Sciatic nerve (tissue), 2 donors: ENCODE results near the gene PFN1. TPM values are rescaled to one million over a fixed set of nuclear protein-coding genes. Genes with fewer than 3 reads are reported as not detected.
A peak's percentile ranks its signal among the peaks of the same experiment; 100 is the strongest.

Experiments used
- ATAC-seq: fragments of 200-7000 bp; cut with Tn5 transposase; one replicate; pipeline ENCODE4 v1.9.1; 2020; ENCODE audit warnings: mild to moderate bottlenecking, moderate library complexity
- DNase-seq: peaks from one replicate; pipeline ENCODE4 v3.0.0-alpha.2; 2020; ENCODE audit warnings: low spot score
- intact Hi-C: fragments of 100-400 bp; cut with DNase I; formaldehyde crosslinking; loops from one replicate; pipeline ENCODE4 v1.14.2; 2022
- total RNA-seq: library from RNA; stranded (reverse); fragmentation: NEBNext Ultra II Directional; extraction: Animal tissue kit (Norgen Biotek cat#: 25700); gene quantifications from one replicate; pipeline ENCODE4 v1.2.1, GENCODE V29; 2021
- donor health status: DM: no; HTN: no; CAD: no.
- donor health status: DM: no; HTN: no; CAD: no.

PFN1 gene
- total RNA-seq, 1 donor from 2014 or later = 234 TPM

DNA sequence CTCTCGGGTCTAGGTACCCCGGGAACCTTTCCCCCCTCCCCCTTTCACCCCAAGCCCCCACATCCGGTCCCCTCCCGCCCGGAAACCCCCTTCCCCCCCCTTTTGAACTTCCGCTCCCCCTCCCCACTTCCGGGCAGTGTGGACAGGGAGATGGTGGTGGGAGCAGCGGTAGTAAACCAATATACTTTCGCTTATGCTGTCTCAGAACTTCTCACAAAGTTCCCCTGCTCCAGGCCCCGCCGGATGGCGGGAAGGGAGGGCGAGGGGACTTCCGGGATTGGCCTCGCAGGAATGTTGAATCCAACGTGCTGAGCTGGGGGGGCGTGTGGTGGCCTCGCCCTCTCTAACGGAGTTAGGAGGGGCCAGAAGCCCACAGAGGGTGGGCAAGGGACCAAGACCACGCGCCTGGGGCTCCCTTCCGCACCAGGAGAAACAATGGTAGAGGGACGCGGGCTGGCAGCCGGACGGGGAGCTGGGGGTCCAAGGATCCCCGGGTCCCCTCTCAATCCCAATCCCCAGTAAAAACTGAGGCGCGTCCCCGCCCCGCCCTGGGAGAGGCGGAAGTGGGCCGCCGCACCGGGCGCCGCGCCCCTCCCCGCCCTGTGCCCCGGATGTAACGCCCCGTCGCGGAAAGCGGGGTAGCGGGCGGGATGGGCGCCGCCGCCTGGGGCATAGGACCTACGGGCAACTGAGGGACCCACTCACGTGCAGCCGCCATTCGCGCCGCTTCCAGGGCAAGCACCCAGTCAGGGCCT is 742 bp downstream of the PFN1 start:
- intact Hi-C loops = no loop called here
- ATAC-seq = peak; percentile 27
- peak; percentile 77 for DNase-seq

- intact Hi-C loops = no loop called here
- no peak for DNase-seq
- no peak for ATAC-seq
Measured at GRCh38 chr17:4947010-4947410, 1.3 kb downstream of the PFN1 start.

GRCh38 chr17:4946312-4946976 is 1.9 kb downstream of the PFN1 start:
- ATAC-seq (no peak), DNase-seq (no peak)
- intact Hi-C loops = no loop called here

DNA sequence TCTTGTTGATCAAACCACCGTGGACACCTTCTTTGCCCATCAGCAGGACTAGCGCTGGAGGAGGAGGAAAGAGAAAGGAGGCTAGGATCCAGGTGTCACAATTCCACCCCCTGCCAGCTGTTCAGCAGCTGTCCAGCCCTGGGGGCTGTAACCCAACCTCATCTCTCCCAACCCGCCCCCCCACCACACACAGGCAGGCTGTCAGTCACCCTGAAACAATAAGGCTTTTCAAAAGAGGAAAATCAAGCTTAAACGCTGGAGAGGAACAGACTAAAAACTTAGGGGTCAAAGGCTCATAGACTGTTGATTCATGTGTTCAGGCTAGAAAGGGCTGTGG is 2.4 kb downstream of the PFN1 start:
- intact Hi-C loops = no loop called here
- DNase-seq (no peak), ATAC-seq (no peak)

DNA sequence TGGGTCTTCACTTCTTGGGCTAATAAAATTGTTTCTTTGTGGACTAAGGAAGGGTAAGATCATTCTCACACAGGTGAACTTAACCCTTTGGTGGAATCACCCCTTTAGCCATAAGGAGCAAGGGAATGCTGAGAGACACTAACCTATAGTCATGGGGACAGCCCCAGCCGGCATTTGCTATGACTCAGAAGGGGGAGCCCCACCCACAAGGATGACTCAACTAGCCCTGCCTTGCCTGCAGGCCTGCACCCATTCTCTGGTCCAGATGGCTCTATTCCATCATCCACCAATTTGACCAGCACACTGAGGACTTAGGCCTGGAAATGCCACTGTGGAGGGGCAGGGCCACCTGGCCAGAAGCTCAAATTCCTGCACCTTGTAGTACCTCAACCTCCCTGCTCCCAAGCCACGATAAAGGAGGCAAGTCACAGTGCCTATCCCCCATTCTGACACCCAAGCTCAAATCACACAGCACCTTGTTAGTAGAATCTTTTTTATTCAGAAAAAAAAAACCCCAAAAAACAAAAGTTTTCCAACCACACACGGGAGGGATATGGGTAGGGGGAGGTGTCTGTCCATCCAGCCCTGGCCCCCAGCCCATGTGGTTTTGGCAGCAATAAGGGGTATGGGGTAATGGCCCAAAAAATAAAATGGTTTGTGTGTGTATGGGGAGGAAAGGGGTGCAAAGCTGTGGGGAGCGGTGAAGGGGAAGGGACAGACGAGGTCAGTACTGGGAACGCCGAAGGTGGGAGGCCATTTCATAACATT is 3.0 kb downstream of the PFN1 start:
- DNase-seq (peak; percentile 84), ATAC-seq (no peak)
- intact Hi-C loops = no loop called here

- DNase-seq (no peak), ATAC-seq (no peak)
- intact Hi-C loops = no loop called here
Measured at GRCh38 chr17:4944554-4945175, 3.7 kb downstream of the PFN1 start.

- intact Hi-C loops = no loop called here
- no peak for DNase-seq
- ATAC-seq = no peak
Measured at GRCh38 chr17:4944163-4944553, 4.2 kb downstream of the PFN1 start.

DNA sequence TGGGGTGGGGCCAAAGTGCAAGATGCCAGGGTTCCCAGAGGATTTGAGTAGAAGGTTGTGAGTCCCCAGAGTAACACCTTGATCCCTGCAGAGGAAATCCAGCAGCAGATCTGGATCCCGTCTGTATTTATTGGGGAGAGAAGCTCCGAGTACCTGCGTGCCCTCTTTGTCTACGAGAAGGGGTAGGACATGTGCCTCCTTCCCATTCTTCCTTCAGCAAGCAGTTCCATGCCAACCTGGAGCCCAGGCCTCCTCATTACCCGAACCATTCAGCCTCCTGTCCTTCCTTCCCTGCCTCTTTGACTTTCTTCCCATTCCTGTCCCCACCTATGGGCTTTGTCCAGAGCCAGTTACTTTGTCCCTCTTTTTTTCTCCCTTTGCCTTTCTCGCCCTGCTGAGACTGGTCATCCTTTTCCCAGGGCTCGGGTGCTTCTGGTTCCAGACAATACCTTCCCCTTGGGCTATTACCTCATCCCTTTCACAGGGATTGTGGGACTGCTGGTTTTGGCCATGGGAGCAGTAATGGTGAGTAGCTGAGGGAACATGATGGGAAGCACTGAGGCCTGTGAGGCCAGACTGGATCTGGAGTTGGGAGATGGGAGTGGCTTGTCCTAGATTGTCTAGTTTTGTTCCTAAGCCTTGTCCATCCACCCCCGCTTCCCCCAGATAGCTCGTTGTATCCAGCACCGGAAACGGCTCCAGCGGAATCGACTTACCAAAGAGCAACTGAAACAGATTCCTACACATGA is 5.4 kb downstream of the PFN1 start:
- ATAC-seq = no peak
- DNase-seq = no peak
- intact Hi-C loops = no loop called here

DNA sequence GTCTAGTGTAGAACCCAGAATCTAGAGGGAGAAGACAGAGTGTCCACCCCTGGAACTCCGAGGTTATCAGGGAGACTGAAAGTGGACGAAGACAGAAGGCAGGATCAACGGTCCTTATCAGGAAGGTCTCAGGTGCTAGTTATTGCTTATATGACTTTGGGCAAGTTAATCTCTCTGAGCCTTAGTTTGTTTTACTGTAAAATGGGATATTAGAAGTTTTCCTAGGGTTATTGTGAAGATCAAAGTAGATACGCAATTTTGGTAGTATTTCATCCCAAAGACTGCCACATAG is 7.1 kb downstream of the PFN1 start:
- ATAC-seq (no peak), DNase-seq (no peak)
- intact Hi-C loops = no loop called here

- ATAC-seq = peak; percentile 87
- DNase-seq = peak; percentile 86
- intact Hi-C loops = no loop called here
Measured at GRCh38 chr17:4940555-4941318, 7.6 kb downstream of the PFN1 start.

DNA sequence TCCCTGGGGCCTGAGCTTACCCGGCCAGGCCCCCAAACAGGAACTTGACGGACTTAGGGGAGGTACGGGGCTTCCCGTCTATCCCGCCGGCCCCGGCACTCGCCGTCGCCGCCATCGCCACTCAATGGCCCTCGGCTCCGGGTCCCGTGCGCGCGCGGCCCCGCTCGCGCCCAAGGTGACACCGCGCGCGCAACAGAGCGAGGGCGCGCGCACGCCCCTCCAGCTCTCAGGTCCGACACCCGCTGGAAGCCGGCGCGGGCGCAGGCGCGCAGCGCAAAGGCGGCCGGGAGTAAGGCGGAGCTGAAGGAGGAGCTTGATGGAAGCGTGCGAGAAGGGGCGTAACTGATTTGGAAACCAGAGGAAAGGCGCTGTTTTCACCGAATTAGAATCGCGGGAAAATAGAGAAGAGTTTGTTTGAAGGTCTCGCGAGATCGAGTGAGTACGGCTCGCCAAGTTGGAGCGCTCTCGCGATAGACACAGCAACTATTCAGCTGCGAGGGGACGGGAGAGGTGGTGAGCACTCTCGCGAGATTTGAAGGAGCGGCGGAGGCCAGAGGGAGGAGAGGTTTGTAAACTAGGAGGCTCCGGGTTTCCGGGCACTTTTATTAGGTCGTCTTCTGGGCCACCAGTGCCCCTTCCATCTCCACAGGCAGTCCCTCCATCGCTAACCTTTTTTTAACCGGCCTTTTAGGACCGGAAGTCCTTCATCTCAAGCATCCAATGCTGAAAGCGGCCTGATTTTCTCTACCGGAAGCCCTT is 8.4 kb downstream of the PFN1 start, which contains the start of the genes RNF167 and SLC25A11:
RNF167 (plus strand) TSS at position 473 of the 759 bp plus-strand sequence. CDS start 642 bp downstream, outside the sequence.
SLC25A11 (minus strand) TSS at position 251 of the 759 bp plus-strand sequence; CDS start at position 115, 136 bp downstream.
- ATAC-seq = peak; percentile 96
- peak; percentile 96 for DNase-seq
- intact Hi-C loops = no loop called here

- ATAC-seq = no peak
- no peak for DNase-seq
- intact Hi-C loops = no loop called here
Measured at GRCh38 chr17:4939546-4939795, 8.9 kb downstream of the PFN1 start.

- no peak for ATAC-seq
- intact Hi-C loops = no loop called here
- DNase-seq = no peak
Measured at GRCh38 chr17:4938688-4939545, 9.4 kb downstream of the PFN1 start.

GRCh38 chr17:4938069-4938491 is 10.2 kb downstream of the PFN1 start:
- no peak for DNase-seq
- ATAC-seq = no peak
- intact Hi-C loops = no loop called here

DNA sequence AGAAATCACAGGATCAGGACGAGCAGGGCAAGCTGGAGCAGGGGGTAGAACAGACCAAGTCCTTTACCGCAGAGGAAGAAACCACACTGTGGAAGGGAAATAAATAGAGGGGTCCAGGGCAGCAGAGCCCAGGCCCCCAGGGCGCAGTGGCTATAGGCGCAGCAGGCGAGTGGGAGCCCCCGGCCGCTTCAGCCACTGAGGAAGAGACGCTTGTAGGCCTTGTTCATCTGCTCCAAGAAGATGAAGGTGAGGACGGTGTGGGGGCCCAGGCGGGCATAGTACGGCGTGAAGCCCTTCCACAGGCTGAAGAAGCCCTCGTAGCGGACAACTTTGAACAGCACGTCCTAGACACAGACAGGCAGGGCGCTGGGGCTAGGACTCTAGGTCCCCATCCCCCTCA is 10.8 kb downstream of the PFN1 start:
- DNase-seq = no peak
- intact Hi-C loops = no loop called here
- ATAC-seq = no peak

DNA sequence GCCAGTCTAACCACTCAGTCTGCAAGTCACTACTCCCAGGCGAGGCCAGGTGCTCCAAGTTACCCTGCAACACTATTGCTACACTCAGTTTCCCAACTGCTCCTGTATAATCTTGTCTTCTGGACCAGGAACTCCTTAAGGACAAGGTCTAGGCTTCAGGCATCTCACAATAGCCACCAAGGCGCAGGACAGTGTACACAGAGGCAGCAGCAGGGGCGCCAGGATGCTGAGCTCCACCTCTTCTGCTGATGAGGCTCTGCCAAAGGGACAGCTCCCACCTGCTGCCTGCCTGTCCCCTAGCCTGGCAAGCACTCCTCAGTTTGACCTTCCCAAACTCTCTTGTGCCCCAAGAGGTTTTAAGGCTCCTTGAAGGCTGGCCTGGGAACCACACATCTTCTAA is 11.9 kb downstream of the PFN1 start:
- no peak for DNase-seq
- ATAC-seq = no peak
- intact Hi-C loops = no loop called here

DNA sequence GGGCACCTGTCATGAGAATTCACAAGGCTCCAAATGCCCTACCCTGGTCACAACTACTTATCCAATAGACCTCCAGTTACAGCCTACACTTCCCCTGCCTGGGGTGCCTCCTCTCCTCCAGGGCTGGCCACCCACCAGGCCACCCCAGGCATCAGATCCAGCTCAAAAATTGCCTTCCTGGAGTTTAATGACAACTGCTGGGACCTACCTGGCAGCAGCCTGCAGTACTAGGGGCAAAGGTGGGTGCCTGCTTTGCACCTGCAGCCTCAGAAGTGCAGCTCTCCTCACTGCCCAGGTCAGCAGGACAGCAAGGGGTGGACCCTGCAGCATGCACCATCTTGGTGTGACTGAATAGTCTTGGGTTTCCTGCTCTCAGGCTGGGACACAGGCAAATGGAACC is 12.7 kb downstream of the PFN1 start:
- intact Hi-C loops = no loop called here
- no peak for ATAC-seq
- no peak for DNase-seq
